ENCODE results near the gene DOCK3.

GRCh38 chr3:50817756-50818529, 143.2 kb downstream of the DOCK3 start:
- TF ChIP-seq CTCF (IDR thresholded peaks at IDR 0.05) = no peak
- no peak for TF ChIP-seq EP300 (IDR thresholded peaks at IDR 0.05)
